Liver (tissue), 9 donors: ENCODE measurements around the gene LCORL. TPM values are rescaled to one million over a fixed set of nuclear protein-coding genes. Genes with fewer than 3 reads are reported as not detected.

Experiments used
- DNase-seq: peaks from one replicate; pipeline ENCODE4 v3.0.0-alpha.2; 2017; ENCODE audit warnings: low spot score
- H3K27ac ChIP-seq, 2 donors: one replicate each; pipeline ENCODE4 v1.7.0; 2013; ENCODE audit warnings: inconsistent platforms in 2 of 2, low read length in 2 of 2, control low read depth in 1 of 2, low read depth in 1 of 2, mild to moderate bottlenecking in 1 of 2
- H3K27me3 ChIP-seq, 4 donors: one replicate each; pipeline versions ENCODE4 v1.6.1 to v1.7.0; 2013; ENCODE audit warnings: low read length in 3 of 4, inconsistent platforms in 1 of 4, mild to moderate bottlenecking in 1 of 4, moderate library complexity in 1 of 4; ENCODE audit not compliant: control insufficient read depth in 4 of 4, insufficient read depth in 4 of 4
- H3K36me3 ChIP-seq, 4 donors: one replicate each; pipeline versions ENCODE4 v1.6.1 to v1.7.0; 2013; ENCODE audit warnings: low read length in 3 of 4, mild to moderate bottlenecking in 3 of 4, low read depth in 1 of 4, moderate library complexity in 1 of 4; ENCODE audit not compliant: control insufficient read depth in 4 of 4, insufficient read depth in 3 of 4
- H3K4me1 ChIP-seq, 4 donors: one replicate each; pipeline versions ENCODE4 v1.6.1 to v1.7.0; 2013; ENCODE audit warnings: low read length in 3 of 4, mild to moderate bottlenecking in 3 of 4, moderate library complexity in 1 of 4; ENCODE audit not compliant: control insufficient read depth in 4 of 4, insufficient read depth in 4 of 4
- H3K4me3 ChIP-seq, 3 donors: one replicate each; pipeline versions ENCODE4 v1.6.1 to v1.7.0; 2013; ENCODE audit warnings: low read length in 3 of 3, control low read depth in 1 of 3, low read depth in 1 of 3, mild to moderate bottlenecking in 1 of 3
- H3K9ac ChIP-seq, 2 donors: one replicate each; pipeline ENCODE4 v1.7.0; 2013; ENCODE audit warnings: low read length in 2 of 2, mild to moderate bottlenecking in 2 of 2, moderate library complexity in 2 of 2, control low read depth in 1 of 2, low read depth in 1 of 2
- H3K9me3 ChIP-seq, 4 donors: one replicate each; pipeline versions ENCODE4 v1.6.1 to v1.7.0; 2013; ENCODE audit warnings: low read length in 3 of 4; ENCODE audit not compliant: control insufficient read depth in 4 of 4
- ATF3 ChIP-seq: IDR thresholded peaks from 2 replicates; pipeline ENCODE4 v1.6.1; 2016; ENCODE audit warnings: antibody characterized with exemption
- EGR1 ChIP-seq, 2 donors: IDR thresholded peaks; 2 replicates each; pipeline ENCODE4 v1.6.1; 2016 to 2018; ENCODE audit warnings: antibody characterized with exemption in 2 of 2, low read depth in 2 of 2
- FOXA1 ChIP-seq: IDR thresholded peaks from 2 replicates; pipeline ENCODE4 v1.6.1; 2016; ENCODE audit warnings: antibody characterized with exemption
- FOXA2 ChIP-seq: IDR thresholded peaks from 2 replicates; pipeline ENCODE4 v1.6.1; 2016; ENCODE audit warnings: antibody characterized with exemption
- GABPA ChIP-seq, 2 donors: IDR thresholded peaks in 1 of 2; conservative IDR thresholded peaks in 1 of 2; 2 replicates each; pipeline ENCODE4 v1.6.1; 2016; ENCODE audit warnings: antibody characterized with exemption in 2 of 2, mild to moderate bottlenecking in 1 of 2, moderate library complexity in 1 of 2
- HNF4A ChIP-seq, 2 donors: conservative IDR thresholded peaks; 2 replicates each; pipeline ENCODE4 v1.6.1; 2016; ENCODE audit warnings: antibody characterized with exemption in 2 of 2, mild to moderate bottlenecking in 2 of 2
- HNF4G ChIP-seq: IDR thresholded peaks from 2 replicates; pipeline ENCODE4 v1.6.1; 2016; ENCODE audit warnings: antibody characterized with exemption
- JUND ChIP-seq, 2 donors: IDR thresholded peaks; 2 replicates each; pipeline ENCODE4 v1.6.1; 2016; ENCODE audit warnings: antibody characterized with exemption in 2 of 2
- NR2F2 ChIP-seq: IDR thresholded peaks from 2 replicates; pipeline ENCODE4 v1.6.1; 2016; ENCODE audit warnings: antibody characterized with exemption
- RAD21 ChIP-seq, 2 donors: IDR thresholded peaks; 2 replicates each; pipeline ENCODE4 v1.6.1; 2016; ENCODE audit warnings: antibody characterized with exemption in 2 of 2, mild to moderate bottlenecking in 2 of 2
- SP1 ChIP-seq: IDR thresholded peaks from 2 replicates; pipeline ENCODE4 v1.6.1; 2018; ENCODE audit warnings: antibody characterized with exemption, mild to moderate bottlenecking
- TAF1 ChIP-seq: conservative IDR thresholded peaks from 2 replicates; pipeline ENCODE4 v1.6.1; 2016; ENCODE audit warnings: antibody characterized with exemption, mild to moderate bottlenecking
- YY1 ChIP-seq: IDR thresholded peaks from 2 replicates; pipeline ENCODE4 v1.6.1; 2016; ENCODE audit warnings: antibody characterized with exemption, mild to moderate bottlenecking
- WGBS: extraction: QIAGEN DNeasy Blood & Tissue Kit; methylation state at CpG from one replicate; pipeline ENCODE4 v1.1.7; 2013; 5-methylcytosine and 5-hydroxymethylcytosine counted together
- polyA plus RNA-seq, 2 donors: library from polyadenylated mRNA; stranded (reverse) in 1 of 2; unstranded in 1 of 2; fragments of 200-250 nt in 1 of 2; fragments of >200 nt in 1 of 2; fragmentation: Nextera tagmentation in 1 of 2; extraction: Ambion mirVana in 1 of 2; gene quantifications; one replicate each; pipeline versions ENCODE4 v1.2.1 to v1.2.3, GENCODE V29; 2013 to 2015
- total RNA-seq, 2 donors: library from RNA; depleted of rRNA; stranded (reverse); fragments of >200 nt; gene quantifications; one replicate each; pipeline ENCODE4 v1.2.3, GENCODE V29; 2014
- TF ChIP-seq, protein P1 (sequence below): fragments of 150-350 bp; IDR thresholded peaks from 2 replicates; pipeline ENCODE4 v1.5.1; 2017; ENCODE audit warnings: improper control_type of control experiment, low read depth, low read length; ENCODE audit not compliant: missing input control
- TF ChIP-seq, protein P2 (sequence below): IDR thresholded peaks from 2 replicates; pipeline ENCODE4 v1.6.1; 2016; ENCODE audit warnings: antibody characterized with exemption
- TF ChIP-seq, protein P3 (sequence below): IDR thresholded peaks from 2 replicates; pipeline ENCODE4 v1.6.1; 2016; ENCODE audit warnings: antibody characterized with exemption
- TF ChIP-seq, protein P4 (sequence below): IDR thresholded peaks from 2 replicates; pipeline ENCODE4 v1.6.1; 2016; ENCODE audit warnings: antibody characterized with exemption, mild to moderate bottlenecking
- donor health status: healthy.
- donor health status: healthy.
- donor health status: healthy.
- donor health status: healthy.
- donor health status: healthy.

LCORL gene
- total and polyA plus RNA-seq, 4 donors = 2.1 to 12.0 (median 6.5) TPM

DNA sequence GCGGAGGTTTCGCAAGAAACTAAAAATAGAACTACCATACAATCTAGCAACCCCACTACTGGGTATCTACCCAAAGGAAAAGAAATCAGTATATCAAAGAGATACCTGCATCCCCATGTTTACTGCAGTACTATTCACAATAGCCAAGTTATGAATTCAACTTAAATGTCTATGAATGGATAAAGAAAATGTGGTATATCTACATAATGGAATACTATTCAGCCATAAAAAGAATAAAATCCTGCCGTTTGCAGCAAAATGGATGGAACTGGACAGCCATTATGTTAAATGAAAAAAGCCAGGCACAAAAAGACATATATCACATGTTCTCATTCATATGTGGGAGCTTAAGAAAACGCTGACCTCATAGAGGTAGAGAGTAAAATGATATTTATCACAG is 65.3 kb downstream of the LCORL start:
- TF ChIP-seq FOXA1 (no peak), YY1 (no peak), EGR1 (IDR thresholded peaks at IDR 0.05; ENCODE audit: low read depth in 2 of 2) (no peak), NR2F2 (no peak), SP1 (no peak), GABPA (IDR thresholded peaks at IDR 0.05 in 1 of 2, conservative IDR thresholded peaks at IDR 0.05 in 1 of 2) (no peak), ATF3 (no peak), HNF4A (conservative IDR thresholded peaks at IDR 0.05) (no peak), FOXA2 (no peak), TAF1 (no peak), HNF4G (no peak)
- TF ChIP-seq, protein P1, sequence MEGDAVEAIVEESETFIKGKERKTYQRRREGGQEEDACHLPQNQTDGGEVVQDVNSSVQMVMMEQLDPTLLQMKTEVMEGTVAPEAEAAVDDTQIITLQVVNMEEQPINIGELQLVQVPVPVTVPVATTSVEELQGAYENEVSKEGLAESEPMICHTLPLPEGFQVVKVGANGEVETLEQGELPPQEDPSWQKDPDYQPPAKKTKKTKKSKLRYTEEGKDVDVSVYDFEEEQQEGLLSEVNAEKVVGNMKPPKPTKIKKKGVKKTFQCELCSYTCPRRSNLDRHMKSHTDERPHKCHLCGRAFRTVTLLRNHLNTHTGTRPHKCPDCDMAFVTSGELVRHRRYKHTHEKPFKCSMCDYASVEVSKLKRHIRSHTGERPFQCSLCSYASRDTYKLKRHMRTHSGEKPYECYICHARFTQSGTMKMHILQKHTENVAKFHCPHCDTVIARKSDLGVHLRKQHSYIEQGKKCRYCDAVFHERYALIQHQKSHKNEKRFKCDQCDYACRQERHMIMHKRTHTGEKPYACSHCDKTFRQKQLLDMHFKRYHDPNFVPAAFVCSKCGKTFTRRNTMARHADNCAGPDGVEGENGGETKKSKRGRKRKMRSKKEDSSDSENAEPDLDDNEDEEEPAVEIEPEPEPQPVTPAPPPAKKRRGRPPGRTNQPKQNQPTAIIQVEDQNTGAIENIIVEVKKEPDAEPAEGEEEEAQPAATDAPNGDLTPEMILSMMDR = no peak
- TF ChIP-seq, protein P2, sequence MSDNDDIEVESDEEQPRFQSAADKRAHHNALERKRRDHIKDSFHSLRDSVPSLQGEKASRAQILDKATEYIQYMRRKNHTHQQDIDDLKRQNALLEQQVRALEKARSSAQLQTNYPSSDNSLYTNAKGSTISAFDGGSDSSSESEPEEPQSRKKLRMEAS = no peak
- TF ChIP-seq, protein P3, sequence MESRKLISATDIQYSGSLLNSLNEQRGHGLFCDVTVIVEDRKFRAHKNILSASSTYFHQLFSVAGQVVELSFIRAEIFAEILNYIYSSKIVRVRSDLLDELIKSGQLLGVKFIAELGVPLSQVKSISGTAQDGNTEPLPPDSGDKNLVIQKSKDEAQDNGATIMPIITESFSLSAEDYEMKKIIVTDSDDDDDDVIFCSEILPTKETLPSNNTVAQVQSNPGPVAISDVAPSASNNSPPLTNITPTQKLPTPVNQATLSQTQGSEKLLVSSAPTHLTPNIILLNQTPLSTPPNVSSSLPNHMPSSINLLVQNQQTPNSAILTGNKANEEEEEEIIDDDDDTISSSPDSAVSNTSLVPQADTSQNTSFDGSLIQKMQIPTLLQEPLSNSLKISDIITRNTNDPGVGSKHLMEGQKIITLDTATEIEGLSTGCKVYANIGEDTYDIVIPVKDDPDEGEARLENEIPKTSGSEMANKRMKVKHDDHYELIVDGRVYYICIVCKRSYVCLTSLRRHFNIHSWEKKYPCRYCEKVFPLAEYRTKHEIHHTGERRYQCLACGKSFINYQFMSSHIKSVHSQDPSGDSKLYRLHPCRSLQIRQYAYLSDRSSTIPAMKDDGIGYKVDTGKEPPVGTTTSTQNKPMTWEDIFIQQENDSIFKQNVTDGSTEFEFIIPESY = no peak
- Histone ChIP-seq H3K36me3 (peaks cover 0 to 5% (median 2%) of the 10 kb centered on the region in 4 donors), H3K4me1 (no peaks in the 10 kb centered on the region), H3K9ac (no peak overlapping the region), H3K9me3 (no peaks in the 10 kb centered on the region), H3K27ac (no peak overlapping the region), H3K27me3 (no peaks in the 10 kb centered on the region), H3K4me3 (no peak overlapping the region)
- WGBS = 99% methylated on average over 4 of the region's 4 CpGs
- no peak for DNase-seq

DNA sequence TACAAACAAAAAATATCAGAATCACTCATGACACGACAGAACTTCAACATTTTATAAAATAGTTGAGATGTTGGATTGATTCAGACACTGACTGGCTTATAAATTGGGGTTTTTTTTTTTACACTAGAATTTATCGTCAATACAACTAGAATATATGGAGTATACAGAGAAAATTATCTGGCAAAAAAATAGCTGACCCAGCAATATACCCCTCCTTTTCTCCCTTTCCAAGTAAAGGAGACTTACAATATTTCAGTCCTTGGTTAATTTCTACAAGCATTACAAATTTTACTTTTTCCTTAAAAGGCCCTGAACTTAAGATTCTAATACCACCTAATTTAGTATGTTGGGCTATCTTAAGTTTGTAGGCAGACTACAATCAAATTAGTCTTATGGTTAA is 76.3 kb downstream of the LCORL start:
- Histone ChIP-seq H3K9me3 (no peaks in the 10 kb centered on the region), H3K27ac (no peak overlapping the region), H3K36me3 (peaks cover 0 to 2% (median 0%) of the 10 kb centered on the region in 4 donors), H3K4me3 (no peak overlapping the region), H3K4me1 (no peaks in the 10 kb centered on the region), H3K9ac (no peak overlapping the region), H3K27me3 (no peaks in the 10 kb centered on the region)
- 96% methylated on average over 2 of the region's 2 CpGs for WGBS
- no peak for TF ChIP-seq YY1
- DNase-seq = no peak

GRCh38 chr4:17941731-17942130 is 79.8 kb downstream of the LCORL start:
- TF ChIP-seq HNF4A (conservative IDR thresholded peaks at IDR 0.05) (no peak), RAD21 (IDR thresholded peaks at IDR 0.05) (no peak), GABPA (IDR thresholded peaks at IDR 0.05 in 1 of 2, conservative IDR thresholded peaks at IDR 0.05 in 1 of 2) (no peak), NR2F2 (no peak), YY1 (no peak), JUND (IDR thresholded peaks at IDR 0.05) (no peak)
- TF ChIP-seq, protein P4, sequence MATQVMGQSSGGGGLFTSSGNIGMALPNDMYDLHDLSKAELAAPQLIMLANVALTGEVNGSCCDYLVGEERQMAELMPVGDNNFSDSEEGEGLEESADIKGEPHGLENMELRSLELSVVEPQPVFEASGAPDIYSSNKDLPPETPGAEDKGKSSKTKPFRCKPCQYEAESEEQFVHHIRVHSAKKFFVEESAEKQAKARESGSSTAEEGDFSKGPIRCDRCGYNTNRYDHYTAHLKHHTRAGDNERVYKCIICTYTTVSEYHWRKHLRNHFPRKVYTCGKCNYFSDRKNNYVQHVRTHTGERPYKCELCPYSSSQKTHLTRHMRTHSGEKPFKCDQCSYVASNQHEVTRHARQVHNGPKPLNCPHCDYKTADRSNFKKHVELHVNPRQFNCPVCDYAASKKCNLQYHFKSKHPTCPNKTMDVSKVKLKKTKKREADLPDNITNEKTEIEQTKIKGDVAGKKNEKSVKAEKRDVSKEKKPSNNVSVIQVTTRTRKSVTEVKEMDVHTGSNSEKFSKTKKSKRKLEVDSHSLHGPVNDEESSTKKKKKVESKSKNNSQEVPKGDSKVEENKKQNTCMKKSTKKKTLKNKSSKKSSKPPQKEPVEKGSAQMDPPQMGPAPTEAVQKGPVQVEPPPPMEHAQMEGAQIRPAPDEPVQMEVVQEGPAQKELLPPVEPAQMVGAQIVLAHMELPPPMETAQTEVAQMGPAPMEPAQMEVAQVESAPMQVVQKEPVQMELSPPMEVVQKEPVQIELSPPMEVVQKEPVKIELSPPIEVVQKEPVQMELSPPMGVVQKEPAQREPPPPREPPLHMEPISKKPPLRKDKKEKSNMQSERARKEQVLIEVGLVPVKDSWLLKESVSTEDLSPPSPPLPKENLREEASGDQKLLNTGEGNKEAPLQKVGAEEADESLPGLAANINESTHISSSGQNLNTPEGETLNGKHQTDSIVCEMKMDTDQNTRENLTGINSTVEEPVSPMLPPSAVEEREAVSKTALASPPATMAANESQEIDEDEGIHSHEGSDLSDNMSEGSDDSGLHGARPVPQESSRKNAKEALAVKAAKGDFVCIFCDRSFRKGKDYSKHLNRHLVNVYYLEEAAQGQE = no peak
- no peak for DNase-seq
- Histone ChIP-seq H3K27me3 (no peaks in the 10 kb centered on the region), H3K9me3 (no peaks in the 10 kb centered on the region), H3K4me1 (no peaks in the 10 kb centered on the region), H3K9ac (no peak overlapping the region), H3K27ac (no peak overlapping the region), H3K4me3 (no peak overlapping the region), H3K36me3 (peaks cover 0 to 2% (median 0%) of the 10 kb centered on the region in 4 donors)
